Gastroesophageal sphincter (tissue), 4 donors: ENCODE results near the gene HOXB6. TPM values are rescaled to one million over a fixed set of nuclear protein-coding genes. Genes with fewer than 3 reads are reported as not detected.

Experiments used
- ATAC-seq: fragments of 150-250 bp; one replicate; pipeline ENCODE4 v1.9.1; 2016; ENCODE audit warnings: mild to moderate bottlenecking, moderate library complexity
- H3K27ac ChIP-seq, 4 donors: fragments of 200-600 bp; sonication (generic) in 3 of 4; 1 replicate in 3 of 4; 2 replicates in 1 of 4; pipeline ENCODE4 v1.5.1; 2016 to 2019
- H3K27me3 ChIP-seq: fragments of 200-600 bp; sonication (generic); one replicate; pipeline ENCODE4 v1.5.1; 2019
- H3K36me3 ChIP-seq, 2 donors: fragments of 200-600 bp; sonication (generic); one replicate each; pipeline ENCODE4 v1.5.1; 2019; ENCODE audit warnings: control low read depth in 1 of 2
- H3K4me1 ChIP-seq, 3 donors: fragments of 200-600 bp; sonication (generic); 1 replicate in 2 of 3; 2 replicates in 1 of 3; pipeline ENCODE4 v1.5.1; 2016 to 2019; ENCODE audit warnings: control low read depth in 2 of 3
- H3K4me3 ChIP-seq, 2 donors: fragments of 200-600 bp; sonication (generic); one replicate each; pipeline ENCODE4 v1.5.1; 2019; ENCODE audit warnings: mild to moderate bottlenecking in 1 of 2, moderate library complexity in 1 of 2
- H3K9me3 ChIP-seq, 3 donors: fragments of 200-600 bp; sonication (generic); one replicate each; pipeline ENCODE4 v1.5.1; 2017 to 2019; ENCODE audit warnings: control low read depth in 2 of 3
- CTCF ChIP-seq, 4 experiments: fragments of 200-600 bp in 2 of 4; fragments of 450-650 bp in 2 of 4; sonication (generic) in 1 of 4; IDR thresholded peaks; one replicate each; pipeline ENCODE4 v1.5.1; 2017 to 2019; ENCODE audit warnings: antibody characterized with exemption in 4 of 4, mild to moderate bottlenecking in 2 of 4, moderate library complexity in 2 of 4
- EP300 ChIP-seq: sonication (generic); formaldehyde crosslinking; IDR thresholded peaks from one replicate; pipeline ENCODE4 v1.6.1; 2017; ENCODE audit warnings: antibody characterized with exemption, mild to moderate bottlenecking
- POLR2A ChIP-seq, 2 donors: fragments of 450-650 bp; IDR thresholded peaks; one replicate each; pipeline ENCODE4 v1.6.1; 2017; ENCODE audit warnings: antibody characterized with exemption in 2 of 2, mild to moderate bottlenecking in 2 of 2, moderate library complexity in 1 of 2
- POLR2AphosphoS5 ChIP-seq: sonication (generic); formaldehyde crosslinking; IDR thresholded peaks from one replicate; pipeline ENCODE4 v1.6.1; 2017; ENCODE audit warnings: antibody characterized with exemption
- WGBS, 2 donors: methylation state at CpG; one replicate each; pipeline ENCODE4 v1.1.5; 2018; ENCODE audit warnings: low coverage in 1 of 2; 5-methylcytosine and 5-hydroxymethylcytosine counted together
- total RNA-seq, 4 donors: library from RNA; depleted of rRNA; stranded (reverse); fragments of >200 nt; gene quantifications; one replicate each; pipeline ENCODE4 v1.1.0, GENCODE V29; 2016

Gene HOXB6
- total RNA-seq, 4 donors from 2014 or later, result 4.9 to 40.1 (median 5.1) TPM

DNA sequence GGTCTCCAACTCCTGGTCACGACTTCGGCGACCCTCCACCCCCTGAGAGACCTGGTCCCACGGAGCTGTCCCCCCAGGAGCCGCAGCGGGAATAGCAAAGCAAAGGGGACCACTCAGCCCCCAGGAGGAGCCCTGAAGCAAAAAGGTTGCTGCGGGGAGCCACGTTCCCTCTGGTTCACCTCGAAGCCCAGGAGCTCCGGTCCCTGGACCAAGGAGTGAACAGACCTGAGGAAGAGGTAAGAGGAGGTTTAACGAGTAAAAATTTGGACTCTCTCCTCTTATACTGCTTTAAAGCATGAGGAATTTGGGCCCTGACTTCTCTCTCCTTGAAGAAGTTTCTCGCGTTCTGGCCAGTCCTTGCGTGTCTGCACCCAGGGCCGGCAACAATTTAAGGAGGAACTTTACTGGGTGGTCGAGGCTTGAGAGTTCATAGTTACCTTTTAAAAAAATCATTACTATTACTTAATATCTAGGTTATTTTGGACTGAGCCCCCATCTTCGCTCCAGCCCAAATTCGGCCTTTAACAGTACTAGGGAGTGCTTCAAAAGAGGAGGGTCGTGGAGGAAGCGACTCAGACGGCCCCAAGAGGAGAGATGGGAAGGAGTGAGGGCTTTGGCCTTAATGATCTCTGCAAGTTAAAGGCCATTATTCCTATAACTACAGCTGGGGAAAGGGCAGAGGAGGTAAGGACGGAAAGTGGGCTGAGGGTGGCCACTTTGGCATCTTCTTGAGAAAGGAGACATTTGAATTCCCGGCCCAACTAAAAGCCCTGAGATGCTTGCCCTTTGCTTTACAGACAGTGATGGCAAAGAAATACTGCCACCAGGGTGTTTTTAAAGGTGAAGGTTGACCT, 38.3 kb upstream of the HOXB6 start:
- Histone ChIP-seq H3K27ac (no peak overlapping the region), H3K36me3 (no peaks in the 10 kb centered on the region), H3K27me3 (peaks cover 100% of the 10 kb centered on the region), H3K4me1 (peaks cover 0 to 30% (median 12%) of the 10 kb centered on the region in 3 donors), H3K9me3 (no peaks in the 10 kb centered on the region), H3K4me3 (no peak overlapping the region)
- no peak for ATAC-seq
- 21 to 38% methylated on average over 8 to 15 of the region's 23 CpGs for WGBS, 2 donors
- TF ChIP-seq POLR2AphosphoS5 (no peak), EP300 (no peak), CTCF (IDR thresholded peaks at IDR 0.05) (no peak), POLR2A (IDR thresholded peaks at IDR 0.05) (no peak)

GRCh38 chr17:48642059-48642842, 37.5 kb upstream of the HOXB6 start:
- H3K9me3 ChIP-seq, result no peaks in the 10 kb centered on the region
- no peak overlapping the region for H3K27ac ChIP-seq
- H3K4me1 ChIP-seq, result peaks cover 0 to 25% (median 7%) of the 10 kb centered on the region in 3 donors
- TF ChIP-seq CTCF (IDR thresholded peaks at IDR 0.05) (no peak), POLR2AphosphoS5 (no peak)
- WGBS, 2 donors, result 21% methylated on average over 6 of the region's 58 CpGs; no CpG with 5 or more reads in 1 of the 2 donors
- H3K27me3 ChIP-seq, result peaks cover 100% of the 10 kb centered on the region
- H3K36me3 ChIP-seq, result no peaks in the 10 kb centered on the region
- H3K4me3 ChIP-seq, result no peak overlapping the region
- ATAC-seq, result no peak

DNA sequence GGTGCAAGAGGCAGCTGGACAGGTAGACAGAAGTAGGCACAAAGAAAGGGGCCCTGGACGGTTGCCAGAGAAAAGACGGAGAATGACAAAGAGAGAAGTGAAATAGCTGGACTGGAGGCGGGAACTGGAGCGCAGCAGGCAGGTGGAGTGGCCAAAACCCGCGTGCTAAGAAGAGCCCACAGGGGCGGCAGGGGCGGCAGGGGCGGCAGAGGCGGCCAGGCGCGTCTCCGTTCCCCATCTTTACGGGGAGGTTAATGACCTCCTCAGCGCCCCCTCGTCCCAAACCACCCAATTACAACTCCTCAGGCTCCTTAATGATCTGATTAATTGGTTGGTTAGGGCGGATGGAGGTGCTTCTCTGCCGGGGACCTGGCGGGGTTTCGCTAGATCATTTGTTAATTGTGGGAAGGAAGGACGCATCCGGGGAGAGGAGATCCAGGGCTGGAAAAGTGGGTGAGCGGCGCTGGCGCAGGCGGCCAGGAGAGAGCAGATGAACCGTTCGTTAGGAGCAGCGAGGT, 36.8 kb upstream of the HOXB6 start:
- no peak overlapping the region for H3K4me3 ChIP-seq
- no peaks in the 10 kb centered on the region for H3K9me3 ChIP-seq
- no peaks in the 10 kb centered on the region for H3K36me3 ChIP-seq
- WGBS, 2 donors, result 3% methylated on average over 14 of the region's 29 CpGs; no CpG with 5 or more reads in 1 of the 2 donors
- TF ChIP-seq POLR2AphosphoS5, result no peak
- TF ChIP-seq POLR2A (IDR thresholded peaks at IDR 0.05), result no peak
- no peak for TF ChIP-seq CTCF (IDR thresholded peaks at IDR 0.05)
- TF ChIP-seq EP300, result no peak
- no peak for ATAC-seq
- H3K27me3 ChIP-seq, result peaks cover 100% of the 10 kb centered on the region
- peaks cover 0 to 22% (median 2%) of the 10 kb centered on the region in 3 donors for H3K4me1 ChIP-seq
- no peak overlapping the region for H3K27ac ChIP-seq

DNA sequence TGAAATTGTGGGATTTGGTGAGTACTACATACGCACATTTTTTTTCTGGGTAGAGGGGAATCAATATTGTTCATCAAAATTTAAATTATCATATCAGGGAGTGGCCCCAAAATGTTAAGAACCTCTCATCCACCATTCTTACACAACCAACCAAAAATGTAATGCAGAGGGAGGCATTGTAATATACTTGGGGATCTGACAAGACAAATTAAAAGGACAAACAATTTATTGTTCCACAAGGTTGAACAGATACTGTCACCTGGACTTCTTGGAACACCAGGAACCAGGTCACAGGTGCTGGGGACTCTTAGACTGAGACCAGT, 36.0 kb upstream of the HOXB6 start:
- peaks cover 0 to 19% (median 0%) of the 10 kb centered on the region in 3 donors for H3K4me1 ChIP-seq
- no peak for ATAC-seq
- H3K36me3 ChIP-seq, result no peaks in the 10 kb centered on the region
- H3K27ac ChIP-seq, result no peak overlapping the region
- TF ChIP-seq POLR2AphosphoS5 (no peak), EP300 (no peak), POLR2A (IDR thresholded peaks at IDR 0.05) (no peak), CTCF (IDR thresholded peaks at IDR 0.05) (no peak)
- peaks cover 100% of the 10 kb centered on the region for H3K27me3 ChIP-seq
- no peak overlapping the region for H3K4me3 ChIP-seq
- WGBS, 2 donors, result 50% methylated on average over 1 of the region's 1 CpG
- H3K9me3 ChIP-seq, result no peaks in the 10 kb centered on the region
